ENCODE data around the gene GUF1.

GUF1 gene

DNA sequence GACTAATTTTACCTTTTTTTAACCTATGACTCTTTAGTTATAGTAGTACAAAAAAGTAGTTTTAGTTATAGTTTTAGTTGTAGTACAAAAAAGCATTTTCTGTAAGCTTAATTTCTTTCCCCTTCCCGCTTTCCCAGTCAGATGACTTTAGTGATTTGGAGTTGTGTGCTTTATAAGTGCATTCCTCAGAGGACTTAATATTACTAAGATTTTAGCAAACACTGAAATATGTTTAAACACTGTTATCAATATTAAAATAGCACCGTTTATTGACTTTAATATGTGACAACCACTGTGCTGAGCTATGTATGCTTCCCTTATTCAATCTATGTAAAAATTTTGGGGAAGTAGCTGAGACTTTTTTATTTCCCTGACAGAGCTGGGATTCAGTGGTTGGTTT lies 22.8 kb downstream of the GUF1 start:
- no peak for TF ChIP-seq REST (IDR thresholded peaks at IDR 0.05; ENCODE audit: insufficient replicate concordance, low read depth)
- TF ChIP-seq POLR2AphosphoS5 (IDR thresholded peaks at IDR 0.05; ENCODE audit: low read depth), result no peak
- TF ChIP-seq GABPA (IDR thresholded peaks at IDR 0.05; ENCODE audit: low read depth), result no peak
- TF ChIP-seq SPI1 (IDR thresholded peaks at IDR 0.05; ENCODE audit: borderline replicate concordance, low read depth), result no peak
- TF ChIP-seq CTCF (IDR thresholded peaks at IDR 0.05; ENCODE audit: insufficient read depth, low read length), result no peak
- no peak overlapping the region for H3K27ac ChIP-seq (replicated peaks)
- no peak overlapping the region for H3K4me3 ChIP-seq (replicated peaks; ENCODE audit: insufficient read depth, low read length)
- no peak for DNase-seq (ENCODE audit: low read depth in 1 of 2, low spot score in 1 of 2)
- no peaks in the 10 kb centered on the region for H3K27me3 ChIP-seq (ENCODE audit: insufficient read depth, poor library complexity, severe bottlenecking)

GRCh38 chr4:44704673-44705072 lies 26.5 kb downstream of the GUF1 start:
- no peak overlapping the region for H3K4me3 ChIP-seq (replicated peaks; ENCODE audit: insufficient read depth, low read length)
- TF ChIP-seq REST (IDR thresholded peaks at IDR 0.05; ENCODE audit: insufficient replicate concordance, low read depth), result no peak
- TF ChIP-seq POLR2AphosphoS5 (IDR thresholded peaks at IDR 0.05; ENCODE audit: low read depth), result no peak
- no peak for TF ChIP-seq SPI1 (IDR thresholded peaks at IDR 0.05; ENCODE audit: borderline replicate concordance, low read depth)
- TF ChIP-seq CTCF (IDR thresholded peaks at IDR 0.05; ENCODE audit: insufficient read depth, low read length), result no peak
- no peak for TF ChIP-seq GABPA (IDR thresholded peaks at IDR 0.05; ENCODE audit: low read depth)
- H3K27me3 ChIP-seq (ENCODE audit: insufficient read depth, poor library complexity, severe bottlenecking), result no peaks in the 10 kb centered on the region
- H3K27ac ChIP-seq (replicated peaks), result no peak overlapping the region
- no peak for DNase-seq (ENCODE audit: low read depth in 1 of 2, low spot score in 1 of 2)

DNA sequence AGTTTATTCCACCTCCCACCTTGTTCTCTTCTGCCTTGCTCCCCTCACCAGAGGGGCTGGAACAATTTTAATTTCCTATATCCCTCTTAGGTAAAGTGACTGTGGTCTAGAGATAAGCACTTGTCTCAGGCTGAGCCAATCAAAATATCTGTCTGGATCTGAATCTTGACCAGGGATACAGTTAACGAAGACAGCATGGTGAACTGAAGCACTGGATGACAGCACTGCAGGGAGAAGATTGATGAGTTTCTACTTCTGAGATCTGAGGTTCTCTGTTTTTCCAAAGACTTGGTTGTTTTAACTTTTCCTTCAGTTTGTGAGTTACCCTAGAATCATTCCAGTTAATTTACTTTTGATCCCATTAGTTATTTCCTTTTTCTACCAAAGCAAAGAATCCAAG lies 34.9 kb downstream of the GUF1 start:
- H3K27me3 ChIP-seq (ENCODE audit: insufficient read depth, poor library complexity, severe bottlenecking), result no peaks in the 10 kb centered on the region
- H3K27ac ChIP-seq (replicated peaks), result no peak overlapping the region
- no peak for DNase-seq (ENCODE audit: low read depth in 1 of 2, low spot score in 1 of 2)
- TF ChIP-seq CTCF (IDR thresholded peaks at IDR 0.05; ENCODE audit: insufficient read depth, low read length) (no peak), SPI1 (IDR thresholded peaks at IDR 0.05; ENCODE audit: borderline replicate concordance, low read depth) (no peak), REST (IDR thresholded peaks at IDR 0.05; ENCODE audit: insufficient replicate concordance, low read depth) (no peak), POLR2AphosphoS5 (IDR thresholded peaks at IDR 0.05; ENCODE audit: low read depth) (no peak), GABPA (IDR thresholded peaks at IDR 0.05; ENCODE audit: low read depth) (no peak)
- H3K4me3 ChIP-seq (replicated peaks; ENCODE audit: insufficient read depth, low read length), result no peak overlapping the region
